ENCODE results near the gene BLOC1S5.

GRCh38 chr6:8100159-8100854 is 36.1 kb upstream of the BLOC1S5 start:
- TF ChIP-seq MYC (IDR thresholded peaks at IDR 0.05; ENCODE audit: low read depth, low read length) (no peak), CTCF (IDR thresholded peaks at IDR 0.05; ENCODE audit: extremely low read depth in 1 of 2, insufficient read depth in 1 of 2, low read depth in 1 of 2, low read length in 2 of 2) (no peak), POLR2AphosphoS5 (IDR thresholded peaks at IDR 0.05; ENCODE audit: insufficient read depth, low read depth, low read length) (no peak)

Data from endothelial cell of umbilical vein (primary cell).